Measurements from ENCODE around the gene PPP2R5E. TPM values are rescaled to one million over a fixed set of nuclear protein-coding genes. Genes with fewer than 3 reads are reported as not detected.
A peak's percentile ranks its signal among the peaks of the same experiment; 100 is the strongest.

Gene PPP2R5E
- total and polyA plus RNA-seq, 8 donors: 7.2 to 32.9 (median 14.2) TPM

DNA sequence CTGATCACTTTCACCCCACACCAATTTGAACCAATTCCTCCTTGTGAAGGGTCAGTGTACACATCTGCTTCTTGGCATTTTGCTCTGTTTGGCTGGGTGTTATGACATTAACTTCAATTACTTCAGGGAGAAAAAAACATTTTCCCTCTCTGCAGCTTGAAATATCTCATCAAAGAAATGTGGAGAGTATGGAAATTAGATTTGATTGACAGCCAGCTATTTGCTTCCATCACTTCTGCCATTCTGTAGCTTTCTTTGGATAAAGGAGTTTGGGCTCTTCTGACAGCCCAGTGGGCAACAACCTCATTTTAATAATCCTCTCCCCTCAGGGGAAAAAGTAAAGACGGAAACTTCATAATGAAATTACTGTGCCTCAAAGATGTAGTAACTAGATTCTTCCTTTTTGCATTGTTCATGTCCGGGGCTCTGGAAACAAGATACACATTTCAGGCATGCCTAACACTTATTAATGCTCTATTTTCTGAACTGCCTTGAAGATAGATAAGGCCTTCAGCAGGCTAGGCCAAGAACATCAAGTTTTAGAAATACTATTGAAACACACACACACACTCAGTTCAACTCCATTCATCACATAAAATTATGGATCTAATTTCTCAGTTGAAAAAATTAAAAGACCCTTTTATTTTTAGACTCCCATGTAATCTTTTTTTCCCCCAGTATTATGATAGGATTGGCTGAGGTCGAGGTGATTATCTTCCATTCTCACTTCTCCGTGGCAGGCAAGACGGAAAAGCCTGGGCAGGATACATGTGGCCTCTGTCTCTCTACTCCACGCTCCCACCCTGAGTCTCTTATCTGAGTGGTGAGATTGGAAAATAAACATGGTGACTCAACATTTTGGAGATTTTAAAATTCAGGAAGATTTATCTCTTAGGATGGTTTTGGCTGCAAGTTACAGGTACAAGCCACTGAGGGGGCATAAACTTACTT is 214.1 kb downstream of the PPP2R5E start:
- no peaks in the 10 kb centered on the region for H3K27me3 ChIP-seq
- H3K36me3 ChIP-seq: no peaks in the 10 kb centered on the region
- WGBS, 5 donors: 47 to 65% (median 61%) methylated on average over 6 of the region's 6 CpGs
- DNase-seq: no peak
- H3K27ac ChIP-seq: no peak overlapping the region
- no peaks in the 10 kb centered on the region for H3K4me1 ChIP-seq
- TF ChIP-seq POLR2A (IDR thresholded peaks at IDR 0.05): no peak
- TF ChIP-seq, protein P1, sequence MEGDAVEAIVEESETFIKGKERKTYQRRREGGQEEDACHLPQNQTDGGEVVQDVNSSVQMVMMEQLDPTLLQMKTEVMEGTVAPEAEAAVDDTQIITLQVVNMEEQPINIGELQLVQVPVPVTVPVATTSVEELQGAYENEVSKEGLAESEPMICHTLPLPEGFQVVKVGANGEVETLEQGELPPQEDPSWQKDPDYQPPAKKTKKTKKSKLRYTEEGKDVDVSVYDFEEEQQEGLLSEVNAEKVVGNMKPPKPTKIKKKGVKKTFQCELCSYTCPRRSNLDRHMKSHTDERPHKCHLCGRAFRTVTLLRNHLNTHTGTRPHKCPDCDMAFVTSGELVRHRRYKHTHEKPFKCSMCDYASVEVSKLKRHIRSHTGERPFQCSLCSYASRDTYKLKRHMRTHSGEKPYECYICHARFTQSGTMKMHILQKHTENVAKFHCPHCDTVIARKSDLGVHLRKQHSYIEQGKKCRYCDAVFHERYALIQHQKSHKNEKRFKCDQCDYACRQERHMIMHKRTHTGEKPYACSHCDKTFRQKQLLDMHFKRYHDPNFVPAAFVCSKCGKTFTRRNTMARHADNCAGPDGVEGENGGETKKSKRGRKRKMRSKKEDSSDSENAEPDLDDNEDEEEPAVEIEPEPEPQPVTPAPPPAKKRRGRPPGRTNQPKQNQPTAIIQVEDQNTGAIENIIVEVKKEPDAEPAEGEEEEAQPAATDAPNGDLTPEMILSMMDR (IDR thresholded peaks at IDR 0.05): no peak
- no peak for TF ChIP-seq POLR2AphosphoS5 (IDR thresholded peaks at IDR 0.05)
- no peak for TF ChIP-seq EP300 (IDR thresholded peaks at IDR 0.05)
- no peaks in the 10 kb centered on the region for H3K9me3 ChIP-seq
- H3K4me3 ChIP-seq: no peak overlapping the region
- intact Hi-C loops (cut with DNase I; ENCODE audit: low total_unique reads): no loop called here

GRCh38 chr14:63326840-63327239 is 216.3 kb downstream of the PPP2R5E start:
- Histone ChIP-seq H3K27me3 (no peaks in the 10 kb centered on the region), H3K9me3 (no peaks in the 10 kb centered on the region), H3K36me3 (no peaks in the 10 kb centered on the region), H3K27ac (no peak overlapping the region), H3K4me1 (no peaks in the 10 kb centered on the region), H3K4me3 (no peak overlapping the region)
- DNase-seq: no peak
- intact Hi-C loops (cut with DNase I; ENCODE audit: low total_unique reads): no loop called here
- 89 to 95% (median 92%) methylated on average over 5 of the region's 5 CpGs for WGBS, 5 donors
- TF ChIP-seq POLR2AphosphoS5 (IDR thresholded peaks at IDR 0.05) (no peak), POLR2A (IDR thresholded peaks at IDR 0.05) (no peak), EP300 (IDR thresholded peaks at IDR 0.05) (no peak)
- TF ChIP-seq, protein P1 (IDR thresholded peaks at IDR 0.05): no peak

- intact Hi-C loops (cut with DNase I; ENCODE audit: low total_unique reads): no loop called here
- DNase-seq: peak in 1 of 2 donors; percentile 22
- no peak overlapping the region for H3K27ac ChIP-seq
- 58 to 64% (median 61%) methylated on average over 9 of the region's 9 CpGs for WGBS, 5 donors
- no peaks in the 10 kb centered on the region for H3K9me3 ChIP-seq
- H3K4me1 ChIP-seq: no peaks in the 10 kb centered on the region
- H3K36me3 ChIP-seq: no peaks in the 10 kb centered on the region
- TF ChIP-seq POLR2A (IDR thresholded peaks at IDR 0.05): no peak
- TF ChIP-seq, protein P1 (IDR thresholded peaks at IDR 0.05): no peak
- no peak for TF ChIP-seq POLR2AphosphoS5 (IDR thresholded peaks at IDR 0.05)
- TF ChIP-seq EP300 (IDR thresholded peaks at IDR 0.05): no peak
- no peak overlapping the region for H3K4me3 ChIP-seq
- no peaks in the 10 kb centered on the region for H3K27me3 ChIP-seq
Observed at GRCh38 chr14:63322897-63323573, 220.1 kb downstream of the PPP2R5E start.

- no peaks in the 10 kb centered on the region for H3K36me3 ChIP-seq
- no peaks in the 10 kb centered on the region for H3K27me3 ChIP-seq
- intact Hi-C loops (cut with DNase I; ENCODE audit: low total_unique reads): no loop called here
- H3K9me3 ChIP-seq: no peaks in the 10 kb centered on the region
- H3K4me1 ChIP-seq: no peaks in the 10 kb centered on the region
- no peak for DNase-seq
- 95 to 100% (median 99%) methylated on average over 1 of the region's 1 CpG for WGBS, 5 donors
- no peak for TF ChIP-seq POLR2A (IDR thresholded peaks at IDR 0.05)
- no peak for TF ChIP-seq POLR2AphosphoS5 (IDR thresholded peaks at IDR 0.05)
- TF ChIP-seq EP300 (IDR thresholded peaks at IDR 0.05): no peak
- TF ChIP-seq, protein P1 (IDR thresholded peaks at IDR 0.05): no peak
- no peak overlapping the region for H3K27ac ChIP-seq
- H3K4me3 ChIP-seq: no peak overlapping the region
Observed at GRCh38 chr14:63322472-63322871, 220.7 kb downstream of the PPP2R5E start.
